ENCODE data around the gene ALG14. TPM values are rescaled to one million over a fixed set of nuclear protein-coding genes. Genes with fewer than 3 reads are reported as not detected.

Gene ALG14
- total RNA-seq, 1 donor from 2014 or later, result 5.5 TPM

DNA sequence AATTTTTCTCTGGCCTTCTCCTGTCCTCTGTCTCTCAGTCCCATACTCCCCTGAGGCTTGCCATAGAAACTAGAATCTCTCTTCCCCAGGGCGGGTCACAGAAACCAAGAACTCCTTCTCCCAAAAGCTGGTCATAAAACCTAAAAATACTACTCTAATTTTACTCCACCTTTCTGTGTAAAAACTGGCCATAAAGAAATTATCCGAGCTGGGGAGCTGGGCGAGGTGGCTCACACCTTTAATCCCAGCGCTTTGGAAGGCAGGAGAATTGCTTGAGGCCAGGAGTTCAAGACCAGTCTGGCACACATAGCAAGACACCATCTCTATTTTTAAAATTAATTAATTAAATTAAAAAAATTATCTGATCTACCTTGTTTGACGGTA is 3.0 kb downstream of the ALG14 start:
- Mint-ChIP-seq H3K27ac (ENCODE audit: unreplicated experiment) (no peak overlapping the region), H3K27me3 (ENCODE audit: unreplicated experiment) (no peaks in the 10 kb centered on the region), H3K9me3 (ENCODE audit: unreplicated experiment) (no peaks in the 10 kb centered on the region), H3K36me3 (ENCODE audit: unreplicated experiment) (peaks cover 2% of the 10 kb centered on the region), H3K4me3 (ENCODE audit: unreplicated experiment) (no peak overlapping the region), H3K4me1 (ENCODE audit: unreplicated experiment) (peaks cover 14% of the 10 kb centered on the region)
- DNase-seq (ENCODE audit: extremely low spot score, unreplicated experiment), result no peak
- TF ChIP-seq, protein P1, sequence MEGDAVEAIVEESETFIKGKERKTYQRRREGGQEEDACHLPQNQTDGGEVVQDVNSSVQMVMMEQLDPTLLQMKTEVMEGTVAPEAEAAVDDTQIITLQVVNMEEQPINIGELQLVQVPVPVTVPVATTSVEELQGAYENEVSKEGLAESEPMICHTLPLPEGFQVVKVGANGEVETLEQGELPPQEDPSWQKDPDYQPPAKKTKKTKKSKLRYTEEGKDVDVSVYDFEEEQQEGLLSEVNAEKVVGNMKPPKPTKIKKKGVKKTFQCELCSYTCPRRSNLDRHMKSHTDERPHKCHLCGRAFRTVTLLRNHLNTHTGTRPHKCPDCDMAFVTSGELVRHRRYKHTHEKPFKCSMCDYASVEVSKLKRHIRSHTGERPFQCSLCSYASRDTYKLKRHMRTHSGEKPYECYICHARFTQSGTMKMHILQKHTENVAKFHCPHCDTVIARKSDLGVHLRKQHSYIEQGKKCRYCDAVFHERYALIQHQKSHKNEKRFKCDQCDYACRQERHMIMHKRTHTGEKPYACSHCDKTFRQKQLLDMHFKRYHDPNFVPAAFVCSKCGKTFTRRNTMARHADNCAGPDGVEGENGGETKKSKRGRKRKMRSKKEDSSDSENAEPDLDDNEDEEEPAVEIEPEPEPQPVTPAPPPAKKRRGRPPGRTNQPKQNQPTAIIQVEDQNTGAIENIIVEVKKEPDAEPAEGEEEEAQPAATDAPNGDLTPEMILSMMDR (IDR thresholded peaks at IDR 0.05), result no peak

- peaks cover 14% of the 10 kb centered on the region for H3K4me1 Mint-ChIP-seq (ENCODE audit: unreplicated experiment)
- TF ChIP-seq, protein P1 (IDR thresholded peaks at IDR 0.05), result no peak
- H3K9me3 Mint-ChIP-seq (ENCODE audit: unreplicated experiment), result no peaks in the 10 kb centered on the region
Measured at GRCh38 chr1:95068956-95069709, 3.6 kb downstream of the ALG14 start.

DNA sequence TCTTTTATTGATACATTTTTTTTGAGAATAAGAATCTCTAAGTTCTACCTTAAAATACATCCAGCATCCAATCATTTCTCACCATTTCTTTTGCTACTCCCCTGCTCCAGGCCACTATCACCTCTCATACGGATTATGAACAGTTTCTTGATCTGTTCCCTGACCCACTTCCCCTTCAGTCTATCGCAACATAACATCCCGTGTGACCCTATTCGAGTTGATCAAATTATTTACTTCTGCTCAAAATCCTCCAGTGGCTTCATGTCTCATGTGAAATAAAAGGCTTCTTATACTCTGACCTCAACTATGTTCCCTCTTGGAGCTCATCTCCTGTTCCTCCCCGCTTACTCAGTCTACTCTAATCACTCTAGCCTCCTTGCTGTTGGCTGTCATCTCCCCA is 5.2 kb downstream of the ALG14 start:
- TF ChIP-seq, protein P1 (IDR thresholded peaks at IDR 0.05), result no peak
- Mint-ChIP-seq H3K27ac (ENCODE audit: unreplicated experiment) (no peak overlapping the region), H3K9me3 (ENCODE audit: unreplicated experiment) (no peaks in the 10 kb centered on the region), H3K4me3 (ENCODE audit: unreplicated experiment) (no peak overlapping the region), H3K36me3 (ENCODE audit: unreplicated experiment) (peaks cover 17% of the 10 kb centered on the region), H3K4me1 (ENCODE audit: unreplicated experiment) (peaks cover 10% of the 10 kb centered on the region), H3K27me3 (ENCODE audit: unreplicated experiment) (no peaks in the 10 kb centered on the region)
- no peak for DNase-seq (ENCODE audit: extremely low spot score, unreplicated experiment)

More at GRCh38 chr1:95068956-95069709, 3.6 kb downstream of the ALG14 start:
- Mint-ChIP-seq H3K4me3 (ENCODE audit: unreplicated experiment) (no peak overlapping the region), H3K27ac (ENCODE audit: unreplicated experiment) (no peak overlapping the region), H3K36me3 (ENCODE audit: unreplicated experiment) (peaks cover 5% of the 10 kb centered on the region), H3K27me3 (ENCODE audit: unreplicated experiment) (no peaks in the 10 kb centered on the region)
- no peak for DNase-seq (ENCODE audit: extremely low spot score, unreplicated experiment)

GRCh38 chr1:95067062-95067461 is 5.7 kb downstream of the ALG14 start:
- H3K27ac Mint-ChIP-seq (ENCODE audit: unreplicated experiment), result no peak overlapping the region
- no peaks in the 10 kb centered on the region for H3K9me3 Mint-ChIP-seq (ENCODE audit: unreplicated experiment)
- DNase-seq (ENCODE audit: extremely low spot score, unreplicated experiment), result no peak
- TF ChIP-seq, protein P1 (IDR thresholded peaks at IDR 0.05), result no peak
- H3K36me3 Mint-ChIP-seq (ENCODE audit: unreplicated experiment), result peaks cover 17% of the 10 kb centered on the region
- H3K4me3 Mint-ChIP-seq (ENCODE audit: unreplicated experiment), result no peak overlapping the region
- no peaks in the 10 kb centered on the region for H3K27me3 Mint-ChIP-seq (ENCODE audit: unreplicated experiment)
- H3K4me1 Mint-ChIP-seq (ENCODE audit: unreplicated experiment), result peaks cover 7% of the 10 kb centered on the region

DNA sequence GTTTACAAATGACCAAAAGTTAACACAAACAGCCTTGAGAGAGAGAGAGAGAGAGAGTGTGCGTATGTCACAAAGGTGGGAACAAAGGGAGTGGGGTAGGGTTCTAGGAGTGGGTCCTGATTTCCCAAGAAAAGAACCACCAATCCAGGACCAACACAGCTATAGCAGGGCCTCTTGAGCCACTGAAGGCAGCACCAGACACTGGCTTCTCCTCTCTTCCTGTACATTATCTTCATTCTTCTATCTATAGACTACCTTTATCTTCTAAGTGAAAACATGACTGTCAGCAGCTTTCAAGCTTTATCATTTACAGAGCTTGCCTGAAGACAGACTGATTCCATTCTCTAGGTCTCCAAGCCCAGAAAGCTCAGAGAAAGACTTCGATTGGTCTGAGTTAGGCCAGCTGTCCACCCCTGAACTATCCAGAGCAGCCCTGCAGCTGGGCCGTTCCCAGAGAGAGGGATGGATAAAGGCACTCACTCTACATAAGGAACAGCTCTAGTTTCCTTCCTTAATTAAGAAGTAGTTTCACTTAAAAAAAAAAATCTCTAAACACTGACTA is 11.2 kb downstream of the ALG14 start:
- Mint-ChIP-seq H3K36me3 (ENCODE audit: unreplicated experiment) (peaks cover 15% of the 10 kb centered on the region), H3K9me3 (ENCODE audit: unreplicated experiment) (no peaks in the 10 kb centered on the region), H3K27me3 (ENCODE audit: unreplicated experiment) (no peaks in the 10 kb centered on the region), H3K27ac (ENCODE audit: unreplicated experiment) (no peak overlapping the region), H3K4me3 (ENCODE audit: unreplicated experiment) (no peak overlapping the region), H3K4me1 (ENCODE audit: unreplicated experiment) (no peaks in the 10 kb centered on the region)
- TF ChIP-seq, protein P1 (IDR thresholded peaks at IDR 0.05), result no peak
- no peak for DNase-seq (ENCODE audit: extremely low spot score, unreplicated experiment)
